ENCODE measurements around the gene SMCHD1.
"Not testable (repeated sequence)": the region's sequence is repeated elsewhere in the genome, so short reads cannot be mapped to it uniquely, and the experiment has no call there.

Gene SMCHD1

DNA sequence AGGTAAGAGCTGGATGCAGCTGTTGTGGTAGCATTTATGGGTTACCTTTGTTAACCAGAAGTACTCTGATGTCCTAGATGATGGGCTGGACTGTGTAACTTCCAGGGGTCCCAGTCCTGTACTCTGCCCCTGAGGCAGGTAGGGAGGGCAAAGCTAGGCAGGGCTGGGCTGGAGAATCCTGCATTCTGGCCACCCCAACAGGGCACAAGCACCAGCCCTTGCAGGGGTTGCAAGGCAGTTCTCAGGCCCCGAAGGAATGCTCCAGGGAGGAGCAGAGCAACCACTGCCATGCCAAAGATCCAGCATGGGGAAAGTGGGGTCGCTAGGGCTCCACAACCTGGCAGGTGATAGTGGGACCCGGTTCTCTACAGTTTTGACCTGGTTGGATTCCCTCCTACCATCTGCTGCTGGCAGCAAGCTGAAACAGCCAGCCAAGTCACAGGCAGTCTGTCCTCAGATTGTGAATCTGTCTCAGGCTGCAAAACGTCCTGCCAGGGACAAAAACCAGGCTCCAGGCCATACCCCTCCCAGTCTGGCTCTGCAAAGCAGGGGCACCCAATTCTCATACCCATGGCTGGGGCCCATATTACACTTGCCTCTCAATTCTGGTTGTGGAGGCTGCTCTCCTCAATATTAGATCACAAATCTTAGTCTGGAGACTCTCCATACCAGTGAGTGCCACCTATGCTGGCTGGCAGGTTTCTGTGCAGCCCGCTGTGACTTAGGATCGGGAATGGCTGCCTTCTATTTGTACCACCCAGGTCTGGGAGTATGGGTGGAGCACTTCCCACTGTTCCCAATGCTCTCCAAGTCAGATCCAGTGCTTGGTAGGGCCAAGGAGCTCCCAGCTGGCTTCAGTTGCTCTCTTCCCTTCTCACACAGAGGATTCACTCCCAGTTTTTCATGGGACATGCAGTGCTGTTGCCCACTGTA lies 61.1 kb downstream of the SMCHD1 start:
- no peak for DNase-seq (ENCODE audit: low spot score)

DNA sequence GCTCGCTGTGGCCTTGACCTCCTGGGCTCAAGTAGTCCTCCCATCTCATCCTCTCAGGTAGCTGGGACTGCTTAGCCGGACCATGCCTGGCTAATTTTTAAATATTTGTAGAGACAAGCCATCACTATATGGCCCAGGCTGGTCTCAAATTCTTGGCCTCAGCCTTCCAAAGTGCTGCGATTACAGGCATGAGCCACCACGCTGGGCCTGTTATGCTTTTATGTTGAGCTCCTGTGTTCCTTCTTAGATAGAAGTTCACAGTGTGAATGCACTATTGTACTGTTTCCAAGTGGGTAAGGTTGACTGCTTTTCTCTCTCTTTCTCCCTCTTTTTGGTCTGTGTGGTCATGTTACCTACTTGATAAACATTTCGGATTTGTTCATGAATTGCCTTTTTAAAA lies 61.9 kb downstream of the SMCHD1 start:
- no peak for DNase-seq (ENCODE audit: low spot score)

- DNase-seq (ENCODE audit: low spot score): no peak
Observed at GRCh38 chr18:2719040-2719439, 63.5 kb downstream of the SMCHD1 start.

- no peak for DNase-seq (ENCODE audit: low spot score)
Observed at GRCh38 chr18:2723207-2723606, 67.7 kb downstream of the SMCHD1 start.

GRCh38 chr18:2729757-2730156 lies 74.2 kb downstream of the SMCHD1 start:
- DNase-seq (ENCODE audit: low spot score): no peak

DNA sequence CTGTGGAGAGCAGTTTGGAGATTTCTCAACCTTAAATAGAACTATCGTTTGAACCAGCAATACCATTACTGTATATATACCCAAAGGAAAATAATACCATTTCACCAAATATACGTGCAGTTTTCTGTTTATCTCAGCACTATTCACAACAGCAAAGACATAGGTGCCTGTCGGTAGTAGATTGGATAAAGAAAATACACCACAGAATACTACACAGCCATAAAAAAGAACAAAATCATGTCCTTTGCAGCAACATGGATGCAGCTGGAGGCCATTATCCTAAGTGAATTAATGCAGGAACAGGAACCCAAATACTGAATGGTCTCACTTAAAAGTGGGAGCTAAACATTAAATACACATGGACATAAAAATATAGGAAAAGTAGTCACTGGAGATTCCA lies 81.3 kb downstream of the SMCHD1 start:
- DNase-seq (ENCODE audit: low spot score): no peak

DNA sequence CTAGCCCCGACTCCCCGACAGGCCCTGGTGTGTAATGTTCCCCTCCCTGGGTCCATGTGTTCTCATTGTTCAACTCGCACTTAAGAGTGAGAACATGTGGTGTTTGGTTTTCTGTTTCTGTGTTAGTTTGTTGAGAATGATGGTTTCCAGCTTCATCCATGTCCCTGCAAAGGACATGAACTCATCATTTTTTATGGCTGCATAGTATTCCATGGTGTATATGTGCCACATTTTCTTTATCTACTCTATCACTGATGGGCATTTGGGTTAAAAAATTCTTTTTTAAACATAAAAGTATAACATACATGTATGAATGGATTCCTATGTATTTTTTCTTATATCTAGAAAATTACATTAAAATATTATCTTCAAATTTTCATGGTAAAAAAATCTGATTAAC lies 84.6 kb downstream of the SMCHD1 start:
- DNase-seq (ENCODE audit: low spot score): not testable (repeated sequence)

DNA sequence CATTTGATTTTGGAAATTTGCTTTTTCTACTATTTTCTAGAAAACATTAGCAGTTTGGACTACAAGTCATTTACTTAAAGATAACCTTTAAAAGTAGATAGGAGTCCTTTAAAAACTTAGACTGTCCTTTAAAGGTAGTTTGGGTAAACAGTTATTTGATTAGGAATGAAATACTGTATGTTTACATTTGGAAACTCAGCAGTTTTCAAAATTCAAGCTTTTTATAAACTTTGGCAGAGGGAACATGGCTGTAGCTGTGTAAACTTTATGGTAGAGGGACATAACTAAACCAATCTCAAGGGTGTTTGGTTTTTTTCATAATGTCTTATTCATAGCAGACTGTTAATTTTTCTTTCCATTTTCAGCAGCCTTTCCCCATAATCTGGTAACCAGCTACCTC lies 90.7 kb downstream of the SMCHD1 start:
- no peak for DNase-seq (ENCODE audit: low spot score)

DNA sequence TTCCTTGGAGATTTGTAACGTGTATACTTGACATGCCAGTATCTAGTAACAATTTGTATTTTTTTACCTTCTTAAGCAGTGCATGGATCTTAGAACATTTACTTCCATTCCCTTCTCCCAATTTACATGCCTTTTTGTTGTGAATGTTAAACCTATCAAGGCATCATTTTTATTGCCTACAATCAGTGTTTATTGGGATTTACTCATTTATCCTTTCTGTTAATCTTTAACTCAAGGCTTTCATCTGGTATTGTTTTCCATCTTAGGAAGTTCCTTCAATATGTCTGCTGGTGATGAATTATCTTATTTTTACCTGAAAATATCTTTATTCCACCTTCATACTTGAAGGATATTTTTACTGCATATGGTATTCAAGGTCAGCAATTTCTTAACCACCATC lies 102.8 kb downstream of the SMCHD1 start:
- no peak for DNase-seq (ENCODE audit: low spot score)

DNA sequence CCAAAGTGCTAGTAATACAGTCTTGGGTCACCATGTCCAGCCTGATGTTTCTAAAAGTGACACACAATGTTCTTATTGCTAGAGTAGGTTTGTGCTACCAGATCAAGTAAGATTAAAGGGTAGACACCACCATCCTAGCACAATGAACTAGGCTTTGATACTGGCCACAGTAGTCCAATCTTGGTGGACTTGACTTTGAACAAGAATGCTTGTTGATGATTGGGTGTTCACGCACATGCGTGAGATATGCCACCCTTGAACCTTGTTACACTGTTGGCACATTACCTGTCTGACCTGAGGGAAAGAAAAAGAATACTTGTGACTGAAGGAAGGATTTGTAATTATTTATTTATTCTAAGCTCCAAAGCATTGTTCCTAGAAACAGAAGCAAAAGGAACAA lies 119.1 kb downstream of the SMCHD1 start:
- no peak for DNase-seq (ENCODE audit: low spot score)

GRCh38 chr18:2776601-2777000 lies 121.1 kb downstream of the SMCHD1 start:
- DNase-seq (ENCODE audit: low spot score): no peak

DNA sequence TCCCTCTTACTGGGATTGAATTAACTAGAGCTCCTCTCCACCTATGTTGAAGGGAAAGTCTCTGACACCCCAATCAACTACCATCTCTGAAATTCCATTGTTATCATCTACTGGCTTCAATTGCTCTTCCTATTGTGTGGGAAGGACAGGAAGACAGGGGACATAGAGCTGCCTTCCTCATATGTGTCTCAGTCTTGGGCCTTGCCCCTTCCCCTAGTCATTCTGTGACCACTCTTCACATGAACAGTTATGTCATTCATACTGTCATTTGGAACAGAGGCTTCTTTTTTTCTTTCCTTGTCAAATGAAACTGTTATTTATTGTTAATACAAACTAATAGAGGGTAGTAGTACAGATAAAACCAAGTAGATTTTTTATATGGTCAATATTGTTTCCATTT lies 121.7 kb downstream of the SMCHD1 start:
- no peak for DNase-seq (ENCODE audit: low spot score)

DNA sequence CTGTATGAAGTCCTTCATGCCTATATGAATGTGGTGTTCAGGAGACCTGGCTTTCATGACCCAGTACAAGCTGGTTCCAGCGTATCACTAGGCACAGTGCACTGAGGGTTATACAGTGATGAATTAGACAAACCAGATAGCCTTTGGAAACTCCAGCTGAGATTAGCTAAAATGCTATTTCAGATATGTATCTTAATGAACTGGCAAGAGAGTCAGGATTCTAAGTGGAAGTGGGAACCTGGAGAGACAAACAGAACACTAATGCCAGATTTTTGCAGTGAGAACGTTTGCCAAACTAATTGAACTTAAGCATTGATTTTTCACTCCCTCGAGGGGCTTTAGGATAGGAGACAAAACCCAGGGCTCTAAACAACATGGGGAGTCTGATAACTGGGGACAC lies 125.2 kb downstream of the SMCHD1 start:
- no peak for DNase-seq (ENCODE audit: low spot score)

DNA sequence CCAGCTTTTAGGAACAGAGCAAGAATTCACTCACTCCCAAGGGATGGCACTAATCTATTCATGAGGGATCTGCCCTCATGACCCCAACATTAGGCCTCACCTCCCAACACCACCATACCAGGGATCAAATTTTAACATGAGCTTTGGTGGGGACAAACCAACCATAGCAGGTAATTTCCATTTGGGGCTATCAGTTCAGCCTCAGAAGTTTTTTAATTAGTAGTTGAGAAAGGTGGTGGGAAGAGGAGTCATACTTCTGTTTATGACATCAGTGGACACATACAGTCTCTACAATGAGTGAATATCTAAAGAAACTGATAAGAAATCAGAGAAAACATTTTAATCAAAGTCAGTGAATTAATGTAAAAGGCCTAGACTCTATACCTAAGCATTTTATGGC lies 131.7 kb downstream of the SMCHD1 start:
- no peak for DNase-seq (ENCODE audit: low spot score)

DNA sequence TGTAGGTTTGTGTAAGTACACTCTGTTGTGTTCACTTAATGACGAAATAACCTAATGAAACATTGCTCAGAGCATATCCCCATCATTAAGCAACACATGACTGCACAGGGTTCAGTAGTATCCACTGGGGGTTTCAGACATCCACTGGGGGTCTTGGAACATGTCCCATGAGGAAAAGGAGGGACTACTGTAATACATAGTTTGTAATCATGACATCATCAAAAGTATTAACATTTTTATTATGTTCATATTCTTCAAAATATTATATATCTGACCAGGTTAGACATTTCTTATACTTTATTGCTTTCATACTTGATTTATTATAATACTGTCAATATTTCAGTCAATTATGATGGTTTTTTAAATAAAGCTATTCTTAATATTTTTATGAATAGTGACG lies 136.9 kb downstream of the SMCHD1 start:
- DNase-seq (ENCODE audit: low spot score): no peak

DNA sequence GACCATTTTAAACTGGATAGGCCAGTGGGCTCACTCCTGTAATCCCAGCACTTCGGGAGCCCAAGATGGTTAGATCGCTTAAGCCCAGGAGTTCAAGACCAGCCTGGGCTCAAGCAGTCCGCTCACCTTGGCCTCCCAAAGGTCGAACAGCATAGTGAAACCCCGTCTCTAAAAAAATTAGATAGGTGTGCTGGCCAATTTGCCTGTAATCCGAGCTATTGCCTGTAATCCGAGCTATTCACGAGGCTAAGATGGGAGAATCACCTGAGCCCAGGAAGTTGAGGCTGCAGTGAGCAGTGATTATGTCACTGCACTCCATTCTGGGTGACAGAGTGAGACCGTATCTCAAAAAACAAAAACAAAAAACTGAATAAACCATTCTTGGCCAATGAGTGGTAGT lies 138.6 kb downstream of the SMCHD1 start:
- DNase-seq (ENCODE audit: low spot score): no peak

- no peak for DNase-seq (ENCODE audit: low spot score)
Observed at GRCh38 chr18:2797951-2798350, 142.4 kb downstream of the SMCHD1 start.

DNA sequence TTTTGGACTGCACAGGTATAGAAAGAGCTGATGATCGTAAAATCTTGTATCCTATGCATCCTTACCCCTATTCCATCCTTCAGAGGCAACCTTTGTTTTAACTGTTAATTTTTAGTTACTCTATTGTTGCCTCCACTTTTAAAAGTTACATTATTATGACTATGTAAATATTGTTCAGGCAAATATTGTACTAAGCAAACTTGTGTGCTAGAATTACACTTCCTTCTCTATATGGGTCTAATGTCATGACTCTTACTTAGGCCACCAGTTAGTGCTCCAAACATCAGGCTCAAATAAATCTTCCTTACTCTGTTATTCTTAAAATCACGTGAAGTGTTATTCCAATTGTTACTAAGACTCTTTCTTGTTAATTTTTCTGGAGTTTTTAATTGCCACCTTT lies 143.8 kb downstream of the SMCHD1 start:
- DNase-seq (ENCODE audit: low spot score): no peak

- DNase-seq (ENCODE audit: low spot score): no peak
Observed at GRCh38 chr18:2805970-2806943, 150.7 kb downstream of the SMCHD1 start.

- DNase-seq (ENCODE audit: low spot score): not testable (repeated sequence)
Observed at GRCh38 chr18:2808640-2809039, 153.1 kb downstream of the SMCHD1 start.

GRCh38 chr18:2809666-2810183 lies 154.2 kb downstream of the SMCHD1 start:
- not testable (repeated sequence) for DNase-seq (ENCODE audit: low spot score)

GRCh38 chr18:2811416-2811815 lies 155.9 kb downstream of the SMCHD1 start:
- DNase-seq (ENCODE audit: low spot score): no peak

DNA sequence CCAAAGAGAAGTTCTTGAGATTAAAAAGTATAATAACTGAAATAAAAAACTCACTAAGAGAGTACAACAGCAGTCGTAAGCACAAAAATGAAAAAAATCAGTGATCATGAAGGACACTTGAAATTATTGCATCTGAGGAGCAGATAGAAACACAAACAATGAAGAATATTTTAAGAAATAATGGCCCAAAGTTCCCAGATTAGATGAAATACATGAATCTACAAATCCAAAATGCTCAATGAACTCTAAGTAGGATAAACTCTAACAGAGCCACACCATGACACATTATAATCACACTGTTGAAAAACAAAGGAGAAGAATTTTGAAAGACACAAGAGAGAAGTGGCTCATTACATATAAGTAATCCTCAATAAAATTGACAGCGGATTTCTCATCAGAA lies 159.4 kb downstream of the SMCHD1 start:
- DNase-seq (ENCODE audit: low spot score): no peak
